ENCODE data around the gene RBMS3.

Gene RBMS3

DNA sequence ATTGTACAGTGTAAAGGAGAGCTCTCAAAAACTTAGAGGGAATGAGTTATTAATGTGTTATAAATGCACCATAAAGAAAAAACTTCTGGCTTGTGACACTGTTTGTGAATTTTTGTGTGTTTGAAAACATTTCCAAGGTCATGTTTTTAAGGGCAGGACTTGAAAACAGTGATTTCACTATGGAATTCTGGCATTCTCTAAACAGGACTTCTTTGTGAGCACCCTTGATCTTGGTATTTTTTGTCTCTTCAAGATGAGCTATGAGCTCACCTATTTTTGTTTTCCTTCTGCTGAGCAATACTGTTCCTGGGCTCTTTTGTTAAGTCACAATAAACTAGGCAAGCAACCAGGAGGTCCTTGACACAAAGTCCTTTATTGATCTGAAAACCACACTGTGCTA lies 284.4 kb downstream of the RBMS3 start:
- TF ChIP-seq, protein P1, sequence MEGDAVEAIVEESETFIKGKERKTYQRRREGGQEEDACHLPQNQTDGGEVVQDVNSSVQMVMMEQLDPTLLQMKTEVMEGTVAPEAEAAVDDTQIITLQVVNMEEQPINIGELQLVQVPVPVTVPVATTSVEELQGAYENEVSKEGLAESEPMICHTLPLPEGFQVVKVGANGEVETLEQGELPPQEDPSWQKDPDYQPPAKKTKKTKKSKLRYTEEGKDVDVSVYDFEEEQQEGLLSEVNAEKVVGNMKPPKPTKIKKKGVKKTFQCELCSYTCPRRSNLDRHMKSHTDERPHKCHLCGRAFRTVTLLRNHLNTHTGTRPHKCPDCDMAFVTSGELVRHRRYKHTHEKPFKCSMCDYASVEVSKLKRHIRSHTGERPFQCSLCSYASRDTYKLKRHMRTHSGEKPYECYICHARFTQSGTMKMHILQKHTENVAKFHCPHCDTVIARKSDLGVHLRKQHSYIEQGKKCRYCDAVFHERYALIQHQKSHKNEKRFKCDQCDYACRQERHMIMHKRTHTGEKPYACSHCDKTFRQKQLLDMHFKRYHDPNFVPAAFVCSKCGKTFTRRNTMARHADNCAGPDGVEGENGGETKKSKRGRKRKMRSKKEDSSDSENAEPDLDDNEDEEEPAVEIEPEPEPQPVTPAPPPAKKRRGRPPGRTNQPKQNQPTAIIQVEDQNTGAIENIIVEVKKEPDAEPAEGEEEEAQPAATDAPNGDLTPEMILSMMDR (IDR thresholded peaks at IDR 0.05): no peak

DNA sequence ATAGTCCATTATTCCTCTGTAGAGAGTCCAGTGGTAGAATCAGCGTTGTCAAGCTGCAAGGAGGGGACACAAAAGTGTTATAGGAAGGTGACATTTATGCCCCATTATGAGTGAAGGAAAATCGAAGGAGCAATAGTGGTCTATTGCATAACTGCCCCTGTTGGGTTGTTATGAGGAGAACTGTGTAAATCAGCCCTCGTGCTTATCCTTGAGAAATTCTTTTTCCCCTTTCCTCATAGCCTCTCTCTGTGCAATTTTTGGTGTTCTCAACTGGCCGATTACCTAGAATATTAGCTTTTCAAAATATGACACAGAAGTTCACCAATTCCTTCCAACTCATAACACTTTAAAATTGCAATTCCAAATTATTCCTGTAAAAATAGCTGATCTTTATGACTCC lies 286.6 kb downstream of the RBMS3 start:
- TF ChIP-seq, protein P1 (IDR thresholded peaks at IDR 0.05): no peak

- TF ChIP-seq, protein P1 (IDR thresholded peaks at IDR 0.05): no peak
Observed at GRCh38 chr3:29568355-29568754, 287.5 kb downstream of the RBMS3 start.

- TF ChIP-seq, protein P1 (IDR thresholded peaks at IDR 0.05): no peak
Observed at GRCh38 chr3:29576181-29576580, 295.3 kb downstream of the RBMS3 start.

GRCh38 chr3:29576675-29577074 lies 295.8 kb downstream of the RBMS3 start:
- TF ChIP-seq, protein P1 (IDR thresholded peaks at IDR 0.05): no peak

DNA sequence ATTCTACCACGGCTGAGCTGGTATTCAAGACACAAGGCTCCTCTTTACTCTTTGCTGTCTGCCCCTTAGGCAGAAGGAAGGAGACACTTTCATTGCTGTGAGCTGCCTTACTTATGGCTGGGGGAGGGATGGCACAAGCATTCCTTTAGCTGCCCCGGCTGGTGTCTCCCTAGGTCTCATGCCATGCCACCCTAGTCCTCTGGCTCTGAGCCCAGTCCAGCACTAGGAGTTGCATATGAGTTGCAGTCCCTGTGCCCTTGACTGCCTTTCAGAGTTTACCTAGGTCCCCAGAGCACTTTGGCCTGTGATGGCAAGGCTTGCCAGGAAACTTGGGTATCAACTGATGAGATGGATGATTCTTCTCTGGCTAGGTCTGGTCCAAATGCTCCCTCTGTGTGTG lies 296.4 kb downstream of the RBMS3 start:
- TF ChIP-seq, protein P1 (IDR thresholded peaks at IDR 0.05): no peak

- TF ChIP-seq, protein P1 (IDR thresholded peaks at IDR 0.05): no peak
Observed at GRCh38 chr3:29581311-29581710, 300.4 kb downstream of the RBMS3 start.

GRCh38 chr3:29582273-29582672 lies 301.4 kb downstream of the RBMS3 start:
- TF ChIP-seq, protein P1 (IDR thresholded peaks at IDR 0.05): no peak

Data from LNCAP (cell line).